HG03095 (cell line): ENCODE data around the gene SPNS2.

ENCODE experiments used
- ATAC-seq: cut with Tn5 transposase; IDR thresholded peaks from one replicate; pipeline ENCODE4 v1.9.1; 2021; ENCODE audit warnings: moderate library complexity; ENCODE audit not compliant: unreplicated experiment

Gene SPNS2

DNA sequence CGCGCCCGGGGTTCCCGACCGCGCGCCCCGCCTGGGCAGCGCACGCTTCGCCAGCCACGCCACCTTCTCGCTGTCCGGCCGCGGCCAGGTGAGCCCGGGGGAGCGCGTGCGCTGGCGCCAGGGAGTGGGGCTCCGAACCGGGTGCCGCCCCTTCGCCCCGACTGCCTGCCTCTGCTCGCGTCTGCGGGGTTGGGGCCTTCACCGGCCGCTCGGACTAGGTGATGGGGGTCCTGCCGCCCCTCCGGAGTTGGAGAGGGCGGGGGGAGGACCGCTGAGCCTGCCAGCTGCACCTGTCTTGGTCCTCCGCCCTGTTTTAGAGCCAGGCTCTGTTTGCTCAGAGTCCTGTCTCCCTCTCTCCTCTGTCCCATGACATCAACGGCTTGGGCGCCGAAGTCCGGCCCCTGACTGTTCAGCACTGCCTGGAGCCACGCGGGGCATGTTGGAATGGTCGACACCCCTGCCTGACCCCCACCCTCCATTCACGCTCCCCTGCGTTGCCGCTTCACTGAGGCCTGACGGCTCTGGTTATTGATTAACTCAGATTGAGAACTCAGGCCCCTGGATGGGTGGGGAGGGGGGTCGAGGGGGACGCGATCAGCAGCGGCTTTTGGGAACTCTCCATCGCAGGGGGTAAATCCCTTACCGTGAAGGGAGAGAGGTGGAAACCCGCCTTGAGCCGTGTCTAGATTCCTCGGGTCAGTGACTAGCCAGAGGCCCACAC, 86.4 kb downstream of the SPNS2 start:
- no peak for ATAC-seq

DNA sequence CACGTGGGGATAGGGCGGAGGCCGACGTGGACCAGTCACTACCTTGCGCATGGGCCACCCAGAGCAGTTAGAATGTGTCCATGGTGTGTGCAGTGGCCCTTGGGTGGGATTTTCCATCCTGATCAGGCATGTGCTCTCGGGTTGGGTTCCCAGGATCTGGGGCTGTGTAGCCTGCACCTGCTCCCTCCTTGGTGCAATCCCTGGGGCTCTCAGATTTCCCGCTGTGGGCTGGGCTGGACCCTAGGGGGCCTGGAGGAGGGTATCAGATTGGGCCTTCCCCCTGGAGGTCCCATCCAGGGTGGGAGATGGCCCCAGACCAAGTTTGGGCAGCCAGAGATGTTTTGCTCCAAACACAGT, 86.9 kb downstream of the SPNS2 start:
- no peak for ATAC-seq

DNA sequence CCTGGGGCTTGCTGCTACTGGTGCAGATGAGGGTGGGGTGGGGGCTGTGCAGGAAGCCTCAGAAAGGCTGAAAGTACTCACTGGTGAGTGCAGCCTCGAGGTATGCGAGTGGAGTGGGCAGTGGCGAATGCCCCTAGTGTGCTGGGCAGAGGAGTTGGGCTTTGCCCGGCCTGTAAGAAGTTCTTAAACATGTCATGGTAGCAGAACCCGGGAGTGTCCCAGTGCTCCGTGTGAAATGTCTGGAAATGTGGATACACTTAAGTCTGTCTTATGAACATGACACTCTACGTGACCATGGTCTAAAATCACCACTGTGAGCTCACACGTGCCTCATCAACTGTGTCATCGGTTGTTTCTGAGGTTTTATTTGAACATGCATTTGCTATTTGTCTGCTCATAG, 87.4 kb downstream of the SPNS2 start:
- ATAC-seq: no peak

DNA sequence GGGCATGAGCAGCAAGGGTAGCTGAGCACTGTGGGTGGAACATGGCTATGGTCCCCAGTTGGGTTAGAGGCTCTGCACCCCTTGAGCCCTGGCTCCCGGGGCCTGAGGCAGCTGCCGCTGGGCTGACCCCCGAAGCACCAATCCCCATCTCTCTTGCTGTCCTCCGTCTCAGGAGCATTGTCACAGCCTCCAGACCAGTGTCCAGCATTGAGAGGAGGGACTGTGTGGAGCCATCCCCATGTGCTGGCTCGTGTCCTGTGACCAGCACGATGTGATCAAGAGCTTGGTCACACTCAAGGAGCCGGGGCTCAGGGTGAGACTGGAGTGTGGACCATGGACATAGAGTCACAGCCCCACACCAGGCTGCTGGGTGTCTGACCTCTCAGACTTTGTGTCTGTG, 88.5 kb downstream of the SPNS2 start:
- no peak for ATAC-seq

DNA sequence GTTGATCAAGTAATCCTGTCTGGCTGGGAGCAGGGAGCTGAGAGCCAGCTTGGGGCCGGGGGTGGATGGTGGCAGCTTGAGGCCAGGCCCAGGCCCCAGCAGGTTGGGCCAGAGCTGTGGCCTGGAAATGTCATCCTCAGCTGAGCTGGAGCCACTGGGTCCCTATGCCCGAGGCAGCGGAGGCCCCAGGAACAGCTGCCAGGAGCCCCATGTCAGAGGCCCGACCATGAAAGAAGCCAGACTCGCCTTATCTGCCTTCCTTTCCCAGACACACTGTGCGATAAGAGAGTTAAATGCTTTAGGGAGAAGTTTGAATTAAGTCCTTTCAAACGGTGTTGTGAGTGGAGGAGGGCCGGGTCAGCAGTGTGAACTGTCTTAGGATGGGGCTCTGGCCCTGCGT, 89.1 kb downstream of the SPNS2 start:
- ATAC-seq: no peak

DNA sequence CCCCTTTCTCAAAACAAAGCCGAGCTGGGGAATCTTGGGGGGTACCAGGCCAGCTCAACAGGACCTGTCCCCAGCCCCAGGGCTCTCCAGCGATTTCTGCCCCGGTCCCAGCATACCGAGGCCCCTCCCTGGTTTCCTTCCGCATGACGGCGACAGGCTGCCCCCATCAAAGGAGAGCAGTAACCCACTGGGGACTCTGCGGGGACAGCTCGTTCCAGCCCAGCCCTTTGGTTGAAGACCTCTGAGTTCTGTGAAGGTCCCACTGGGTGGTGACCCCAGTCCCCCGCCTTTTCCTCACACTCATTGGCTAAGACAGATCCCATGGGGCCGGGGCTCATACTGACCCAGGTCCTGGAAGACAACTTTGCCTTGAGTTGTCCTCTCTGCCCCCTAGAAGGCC, 89.7 kb downstream of the SPNS2 start:
- no peak for ATAC-seq
